SHP77 (cell line): ENCODE data around the gene BCL11B.

Source experiments
- DNase-seq, 2 experiments: peaks; one replicate each; lab custom pipeline; 2025; lab: John Stamatoyannopoulos, UW

The BCL11B gene

DNA sequence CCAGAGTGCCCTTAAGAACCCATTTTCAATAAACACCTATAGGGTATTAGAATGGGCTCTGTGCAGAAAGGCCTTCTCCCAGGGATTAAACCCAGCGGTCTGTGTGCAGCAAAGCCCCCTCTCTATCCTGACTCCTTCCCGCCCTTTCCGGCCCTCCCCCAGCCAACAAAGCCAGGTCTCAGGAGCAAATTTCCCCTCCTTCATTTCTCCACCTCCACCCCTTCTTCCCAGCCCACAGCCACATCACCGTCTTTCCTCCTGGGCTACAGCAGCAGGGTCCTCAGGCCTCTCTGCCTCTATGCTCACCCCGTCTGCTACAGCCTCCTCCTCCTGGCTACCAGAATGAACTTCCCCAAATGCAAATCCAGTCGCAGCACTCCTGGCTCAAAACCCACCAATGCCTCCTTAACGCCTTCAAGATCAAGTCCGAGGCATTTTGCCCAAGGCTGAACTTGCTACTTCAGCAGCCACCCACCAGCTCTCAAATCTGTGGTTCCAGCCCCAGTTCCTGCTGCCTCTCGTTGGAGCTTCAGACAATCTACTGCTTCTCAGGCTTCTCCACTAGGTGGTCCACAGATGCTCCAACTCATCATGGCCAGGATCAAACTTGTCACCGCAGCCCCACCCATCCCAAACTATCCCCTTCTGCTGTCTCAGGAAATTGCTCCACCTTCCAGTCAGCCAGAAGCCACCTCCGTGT, 134.8 kb downstream of the BCL11B start:
- no peak for DNase-seq

DNA sequence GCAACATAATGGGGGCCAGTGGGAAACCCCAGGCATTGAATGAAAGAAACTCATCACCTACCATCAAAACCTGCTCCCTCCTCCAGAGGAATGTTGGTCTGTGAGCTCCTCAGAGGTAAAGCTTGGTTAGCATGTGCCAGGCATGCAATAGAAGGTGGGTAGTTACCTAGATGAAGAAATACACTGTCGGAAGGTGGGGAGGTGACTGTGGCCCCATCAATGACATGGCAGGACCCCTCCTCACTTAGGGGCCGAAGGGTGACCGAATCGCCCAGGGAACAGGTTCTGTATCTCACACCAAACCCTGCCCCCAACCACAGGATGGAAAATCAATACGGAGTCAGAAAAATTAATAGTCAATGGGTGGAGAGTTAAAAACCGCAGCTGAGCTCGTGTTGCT, 135.6 kb downstream of the BCL11B start:
- DNase-seq = no peak

DNA sequence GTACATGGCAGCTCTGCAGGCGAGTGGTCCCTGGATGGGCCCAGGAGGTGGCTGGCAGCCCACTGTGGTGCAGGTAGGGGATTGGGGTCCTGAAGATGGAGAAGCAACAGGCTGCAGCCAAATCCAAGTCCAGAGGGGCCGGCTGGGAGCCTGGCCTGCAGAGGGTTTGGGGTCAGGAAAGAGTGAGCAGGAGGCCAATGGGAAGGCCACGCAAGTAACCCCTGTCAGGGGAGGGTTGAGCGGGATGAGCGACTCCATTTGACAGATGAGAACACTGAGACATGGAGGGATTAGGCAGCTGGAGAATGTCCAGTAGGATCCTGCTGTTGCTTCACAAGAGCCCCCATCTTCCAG, 136.0 kb downstream of the BCL11B start:
- DNase-seq = no peak

DNA sequence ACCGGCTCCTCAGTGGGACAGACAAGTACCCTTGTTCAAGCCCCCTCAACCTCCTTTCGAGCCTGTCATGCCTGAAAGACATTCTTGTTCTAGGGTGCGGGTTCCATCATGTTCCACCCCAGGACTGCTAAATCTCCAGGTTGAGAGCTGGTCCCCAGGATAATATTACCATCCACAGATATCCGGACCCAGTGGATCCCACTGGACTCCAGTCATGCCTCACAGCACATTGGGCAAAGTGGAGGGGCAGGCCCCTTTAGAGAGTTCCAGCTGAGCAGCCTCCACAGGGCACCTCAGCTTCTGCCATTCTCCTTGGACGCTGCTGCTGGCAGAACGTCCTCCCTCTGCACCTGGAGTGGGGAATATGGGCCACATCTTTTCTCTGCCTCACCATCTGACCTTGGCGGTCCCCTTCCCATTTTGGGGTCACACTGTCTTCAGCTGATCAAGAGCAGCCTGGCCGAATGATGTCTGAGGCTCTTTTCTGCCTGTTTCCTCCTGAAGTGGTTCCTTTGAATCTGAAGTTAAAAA, 137.4 kb downstream of the BCL11B start:
- DNase-seq = no peak

DNA sequence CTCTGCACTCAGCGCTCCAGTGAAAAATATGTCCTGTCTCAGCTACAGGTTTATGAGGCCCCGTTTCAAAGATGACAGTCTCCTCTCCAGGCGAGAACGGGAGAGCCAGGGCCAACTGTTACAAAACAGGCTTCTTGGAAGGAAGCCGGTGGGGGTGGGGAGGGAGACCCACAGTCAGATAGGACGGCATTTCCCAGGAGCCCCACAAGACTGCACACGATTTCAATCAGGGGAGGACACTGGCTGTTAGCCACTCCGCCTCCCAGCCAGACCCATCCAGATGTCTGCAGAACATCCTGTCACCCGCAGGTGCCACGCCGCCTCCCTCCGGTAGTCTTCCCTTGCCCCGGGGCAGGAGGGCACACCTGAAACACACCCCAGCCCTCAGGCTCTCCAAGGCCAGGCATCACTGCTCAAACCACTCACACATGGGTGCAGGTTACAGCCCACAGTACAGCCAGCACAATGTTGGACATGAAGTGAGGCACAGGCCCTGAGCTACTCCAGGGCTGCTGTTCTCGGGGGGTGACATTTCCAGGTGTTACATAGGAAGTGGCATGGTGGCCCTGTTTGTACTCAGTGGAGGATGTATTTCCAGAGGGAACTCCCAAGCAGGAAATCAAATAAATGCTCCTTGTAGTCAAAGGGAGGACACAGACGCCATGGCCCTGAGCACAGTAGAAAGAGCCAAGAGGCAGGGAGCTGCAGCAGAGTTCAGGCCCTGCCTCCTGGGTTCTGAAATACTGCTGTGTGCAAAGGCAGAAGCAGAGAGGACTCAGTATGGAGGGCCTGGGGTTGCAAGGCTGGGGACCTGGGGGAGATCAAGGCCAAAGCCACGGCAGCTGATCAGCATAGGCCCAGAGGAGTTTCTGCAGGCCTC, 138.1 kb downstream of the BCL11B start:
- DNase-seq = no peak

DNA sequence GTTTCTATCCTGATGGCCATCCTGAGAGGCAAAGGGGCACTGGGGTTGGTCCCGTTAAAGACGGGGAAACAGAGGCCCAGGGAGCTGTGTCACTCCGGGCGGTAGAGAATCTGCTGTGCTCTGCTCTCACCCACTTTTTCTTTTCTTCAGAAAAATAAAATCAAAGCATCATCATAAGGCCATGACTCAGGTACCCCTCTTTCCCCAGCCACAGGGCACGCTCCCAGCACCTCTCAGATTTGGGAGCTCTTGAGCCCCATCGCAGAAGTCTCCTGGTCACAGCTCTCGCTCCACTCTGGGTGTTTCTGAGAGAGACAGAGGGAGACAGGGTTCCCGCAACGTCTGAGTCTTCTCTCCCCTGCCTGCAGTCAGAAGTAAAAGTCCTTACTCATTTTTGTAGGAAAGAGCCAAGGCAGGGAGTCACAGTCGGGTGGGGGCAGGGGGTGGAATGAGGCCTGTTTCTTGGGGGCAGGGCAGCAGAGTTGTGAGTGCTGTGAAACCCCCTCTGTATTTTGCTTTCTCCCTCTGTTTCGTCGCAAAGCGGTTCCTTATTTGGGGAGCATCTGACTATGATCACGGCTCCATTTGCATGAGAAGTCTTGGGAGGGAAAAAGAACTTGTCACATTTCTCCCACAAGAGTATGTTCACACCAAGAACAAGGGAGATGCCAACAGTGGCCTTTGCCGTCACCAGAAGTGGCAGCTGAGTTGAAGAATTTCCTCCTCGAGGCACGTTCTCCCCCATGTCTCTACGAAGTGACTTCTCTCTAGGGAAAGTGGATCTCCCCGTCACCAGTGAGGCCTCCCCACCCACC, 139.0 kb downstream of the BCL11B start:
- DNase-seq = no peak

DNA sequence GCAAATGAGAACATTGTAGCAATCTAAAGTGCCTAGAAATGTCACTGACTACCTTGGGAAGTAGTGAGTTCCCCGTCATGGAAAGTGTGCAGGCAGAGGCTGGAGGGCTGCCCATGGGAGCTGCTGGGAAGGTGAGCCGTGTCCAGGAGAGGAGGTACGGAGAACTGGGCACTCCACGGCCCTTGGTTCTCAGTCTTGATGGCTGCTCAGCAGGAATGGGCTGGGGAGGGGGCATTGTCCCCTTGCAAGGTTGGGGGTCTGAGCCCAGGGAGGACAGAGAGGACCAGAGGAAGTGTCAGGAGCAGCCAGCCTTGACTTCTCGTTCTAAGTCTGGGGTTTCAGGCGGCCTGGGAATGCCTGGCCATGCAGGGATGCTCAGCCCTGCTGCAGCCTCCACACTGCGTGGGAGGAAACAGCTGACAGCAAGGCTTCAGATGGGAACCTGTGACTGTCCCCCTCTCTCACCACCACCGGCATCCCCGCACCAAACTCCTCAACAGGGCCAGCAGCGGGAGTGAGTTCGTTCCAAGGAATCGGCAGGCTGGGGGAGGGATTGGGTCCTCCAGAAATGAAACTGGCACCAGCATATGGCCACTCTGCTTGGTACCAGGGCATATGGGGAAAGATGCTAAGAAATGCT, 140.2 kb downstream of the BCL11B start:
- DNase-seq = no peak

DNA sequence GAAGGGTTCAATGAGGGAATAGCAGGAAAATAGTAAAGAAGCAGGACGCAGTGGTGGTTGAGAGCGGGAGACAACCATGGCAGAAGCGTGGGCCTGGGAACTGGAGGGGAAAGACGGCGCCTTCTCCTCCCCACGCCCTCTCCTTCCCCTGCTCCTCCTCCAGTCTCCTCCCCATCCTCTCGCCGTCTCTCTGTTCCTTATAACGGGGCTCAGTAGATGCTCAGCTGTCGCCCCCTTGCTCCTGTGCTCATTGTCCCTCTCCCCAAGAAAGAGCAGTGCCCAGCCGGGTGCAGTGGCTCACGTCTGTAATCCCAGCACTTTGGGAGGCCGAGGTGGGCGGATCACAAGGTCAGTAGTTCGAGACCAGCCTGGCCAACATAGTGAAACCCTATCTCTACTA, 142.0 kb downstream of the BCL11B start:
- no peak for DNase-seq

DNA sequence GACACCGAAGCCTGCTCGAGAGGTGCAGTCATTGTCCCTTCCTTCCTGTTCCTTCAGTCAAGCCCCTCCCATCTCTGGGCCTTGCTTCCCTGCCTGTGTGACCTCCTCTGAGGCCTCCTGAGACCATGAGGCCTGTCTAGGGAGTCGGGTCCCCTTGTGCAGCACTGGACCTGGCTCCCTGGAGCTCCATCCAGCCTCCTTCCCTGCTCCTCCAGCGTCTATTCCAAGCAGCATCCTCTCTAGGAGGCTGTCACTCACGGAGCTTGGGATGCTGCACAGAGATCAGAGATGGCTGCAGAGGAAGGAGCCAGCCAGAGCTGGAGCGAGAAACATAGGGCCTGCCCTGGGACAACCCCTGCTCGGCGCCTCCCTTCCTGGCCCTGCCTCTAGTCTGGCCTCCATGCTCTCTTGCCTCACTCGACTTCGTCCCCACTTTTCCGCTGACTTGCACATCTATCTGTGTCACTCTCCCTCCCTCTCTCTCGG, 142.7 kb downstream of the BCL11B start:
- DNase-seq = no peak

DNA sequence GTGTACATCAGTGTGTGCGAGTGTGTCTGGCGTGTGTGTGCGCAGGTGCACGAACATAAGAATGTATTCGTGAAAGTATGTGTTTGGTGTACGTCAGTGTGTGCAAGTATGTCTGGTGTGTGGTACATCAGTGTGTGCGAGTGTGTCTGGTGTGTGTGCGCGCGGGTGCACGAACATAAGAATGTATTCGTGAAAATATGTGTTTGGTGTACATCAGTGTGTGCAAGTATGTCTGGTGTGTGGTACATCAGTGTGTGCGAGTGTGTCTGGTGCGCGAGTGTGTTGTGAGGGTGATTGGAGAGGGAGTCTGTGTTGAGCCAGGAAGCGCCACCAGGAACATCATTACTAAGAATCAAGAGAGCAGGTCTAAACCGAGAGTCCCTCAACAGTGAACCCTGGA, 143.8 kb downstream of the BCL11B start:
- DNase-seq = no peak

DNA sequence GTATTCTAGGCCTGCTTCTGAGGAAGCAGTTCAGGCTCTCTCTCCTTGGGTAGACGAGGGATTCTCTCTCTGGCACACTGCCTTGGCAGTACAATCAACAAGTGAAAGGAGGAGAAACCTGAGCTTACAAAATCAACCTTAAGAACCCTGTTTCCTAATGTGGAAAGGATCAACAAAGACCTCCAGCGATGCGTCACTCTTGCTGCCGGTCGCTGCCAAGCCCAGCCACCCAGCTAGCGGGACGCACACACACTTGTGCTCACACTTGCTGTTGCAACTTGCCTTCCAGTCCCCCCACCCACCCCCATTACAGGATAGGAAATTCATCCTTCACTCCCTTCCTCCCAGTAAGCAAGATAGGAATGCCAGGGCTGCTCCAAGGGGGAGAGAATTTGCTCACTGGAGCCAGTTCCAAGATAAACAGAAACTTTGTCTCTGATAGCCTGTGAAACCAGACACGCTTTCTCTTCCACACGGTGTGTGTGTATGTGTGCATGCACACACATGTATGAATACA, 144.3 kb downstream of the BCL11B start:
- no peak for DNase-seq

DNA sequence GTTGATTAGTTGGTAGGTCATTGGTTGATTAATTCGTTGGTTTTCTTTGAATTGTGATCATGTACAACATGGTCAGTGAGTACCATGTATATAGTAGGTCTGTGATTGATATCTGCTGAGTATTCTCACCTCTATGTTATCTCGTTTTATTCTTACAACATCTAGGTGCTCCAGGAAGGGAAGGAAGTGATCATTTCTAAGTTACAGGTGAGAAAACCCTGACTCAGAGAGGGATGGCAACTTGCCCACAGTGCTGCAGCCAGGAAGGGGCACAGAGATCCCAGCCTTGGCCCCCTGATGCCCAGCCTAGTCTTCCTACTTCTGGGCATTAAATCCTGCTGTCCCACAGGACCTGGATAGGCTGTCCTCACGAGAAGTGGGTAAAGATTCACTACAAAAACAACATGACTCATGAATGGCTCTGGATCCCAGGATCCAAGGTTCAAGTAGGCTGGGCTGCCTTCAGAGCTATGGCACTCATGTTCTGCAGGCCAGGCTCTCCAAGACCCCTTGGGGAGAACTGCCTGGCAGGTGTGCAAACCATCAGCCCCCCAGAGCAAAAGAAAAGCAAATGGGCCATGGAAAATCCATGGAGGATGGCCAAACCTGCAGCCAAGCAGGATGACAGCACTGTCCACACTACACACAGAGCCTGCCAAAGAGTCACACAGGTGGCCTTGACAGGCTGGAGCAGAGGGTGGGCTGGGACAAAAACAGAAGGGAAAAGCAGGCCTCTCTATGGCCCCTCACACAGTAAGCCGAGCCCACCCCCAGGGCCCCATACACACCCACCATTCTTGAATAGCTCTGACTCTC, 146.2 kb downstream of the BCL11B start:
- no peak for DNase-seq

DNA sequence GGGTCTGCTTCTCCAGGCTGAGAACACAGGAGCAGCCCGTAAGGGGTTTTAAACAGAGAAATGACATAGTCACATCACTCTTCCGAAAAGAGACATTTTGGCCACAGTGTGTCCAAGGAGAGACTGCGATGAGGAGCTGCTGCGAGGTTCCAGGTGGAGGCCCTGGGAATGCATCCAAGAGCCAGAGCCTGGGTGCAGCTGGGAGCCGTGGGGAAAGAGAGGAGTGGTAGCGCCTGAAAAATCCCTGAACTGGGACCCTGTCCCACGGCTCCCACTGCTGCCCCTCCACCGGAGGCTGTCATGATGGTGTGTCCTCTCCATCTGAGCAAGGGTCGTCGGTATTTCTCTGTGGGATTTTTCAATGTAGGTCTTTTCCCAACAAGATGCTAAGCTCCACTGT, 146.9 kb downstream of the BCL11B start:
- no peak for DNase-seq

DNA sequence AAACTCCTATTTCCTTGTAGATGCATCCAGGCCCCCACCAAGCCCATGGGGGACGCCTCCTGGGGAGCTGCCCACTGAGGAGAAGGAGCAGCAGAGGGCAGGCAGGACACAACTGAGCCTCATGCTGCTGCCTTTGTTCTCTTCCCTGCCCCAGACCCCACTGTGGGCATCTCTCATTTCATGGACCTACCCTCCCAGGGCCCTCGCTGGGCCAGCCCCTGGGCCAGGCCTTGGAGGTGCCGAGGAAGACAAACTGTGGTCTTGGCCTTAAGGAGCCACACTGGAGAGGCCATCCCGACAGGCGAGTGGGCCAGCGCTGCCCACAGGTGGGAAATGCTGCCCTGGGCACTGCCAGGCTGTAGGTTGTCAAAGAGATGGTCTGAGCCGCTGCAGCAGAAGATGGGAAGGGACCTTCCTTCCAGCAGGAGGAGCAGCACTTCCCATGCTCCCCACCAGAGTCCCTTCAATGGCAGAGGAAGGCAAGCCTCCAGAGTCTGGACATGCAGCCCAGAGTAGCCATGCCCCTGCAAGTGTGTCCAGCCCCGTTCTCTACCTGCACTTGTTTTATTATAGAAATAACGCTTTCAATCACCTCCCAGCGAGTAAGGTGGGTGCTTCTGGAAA, 147.4 kb downstream of the BCL11B start:
- no peak for DNase-seq

DNA sequence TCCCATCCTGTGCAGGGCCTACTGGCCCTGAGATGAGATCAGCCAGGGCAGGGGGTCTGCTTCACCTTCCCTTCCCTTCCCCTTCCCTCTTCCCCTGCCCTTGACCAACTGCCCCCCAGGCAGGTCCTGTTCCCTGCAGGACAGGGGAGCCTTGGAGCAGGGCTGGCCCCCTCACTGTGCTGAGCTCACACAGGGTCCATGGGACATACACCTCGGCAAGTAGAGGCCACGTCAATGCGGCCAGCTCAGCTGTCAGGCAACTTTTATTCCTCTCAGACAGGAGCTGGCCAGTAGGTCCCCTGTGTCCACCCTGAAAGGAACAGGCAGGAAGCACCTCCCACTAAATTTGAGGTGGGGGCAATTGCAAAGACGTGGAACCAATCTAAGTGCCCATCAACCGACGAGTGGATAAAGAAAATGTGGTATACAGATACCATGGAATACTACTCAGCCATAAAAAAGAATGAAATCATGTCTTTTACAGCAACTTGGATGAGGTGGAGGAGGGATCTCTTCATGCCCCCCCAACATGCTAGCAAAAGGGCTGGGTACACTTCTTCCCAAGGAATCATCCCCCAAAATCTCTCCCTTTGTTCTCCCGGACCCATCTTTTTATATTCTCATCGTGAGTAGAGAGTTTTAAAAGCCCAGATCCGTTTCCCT, 148.7 kb downstream of the BCL11B start:
- no peak for DNase-seq

DNA sequence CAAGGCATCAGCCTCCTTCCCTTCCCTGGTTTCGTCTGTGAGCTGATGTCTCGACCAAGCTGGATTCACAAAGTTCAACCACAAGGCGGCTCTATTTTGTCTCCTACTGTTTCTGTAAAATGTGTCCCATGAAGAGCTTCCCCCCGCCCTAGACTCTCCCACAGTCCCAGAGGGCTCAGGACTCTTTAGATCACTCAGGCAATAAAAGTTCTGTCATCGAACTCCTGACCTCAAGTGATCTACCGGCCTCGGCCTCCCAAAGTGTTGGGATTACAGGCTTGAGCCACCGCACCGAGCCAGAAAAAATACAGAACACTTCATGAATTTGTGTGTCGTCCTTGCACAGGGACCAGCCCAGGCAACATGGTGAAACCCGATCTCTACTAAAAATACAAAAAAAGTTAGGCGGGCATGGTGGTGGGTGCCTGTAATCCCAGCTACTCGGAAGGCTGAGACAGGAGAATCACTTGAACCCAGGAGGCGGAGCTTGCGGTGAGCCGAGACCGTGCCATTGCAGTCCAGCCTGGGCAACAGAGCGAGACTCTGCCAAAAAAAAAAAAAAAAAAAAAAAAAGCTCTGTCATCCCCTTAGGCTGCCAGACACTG, 149.4 kb downstream of the BCL11B start:
- no peak for DNase-seq

DNA sequence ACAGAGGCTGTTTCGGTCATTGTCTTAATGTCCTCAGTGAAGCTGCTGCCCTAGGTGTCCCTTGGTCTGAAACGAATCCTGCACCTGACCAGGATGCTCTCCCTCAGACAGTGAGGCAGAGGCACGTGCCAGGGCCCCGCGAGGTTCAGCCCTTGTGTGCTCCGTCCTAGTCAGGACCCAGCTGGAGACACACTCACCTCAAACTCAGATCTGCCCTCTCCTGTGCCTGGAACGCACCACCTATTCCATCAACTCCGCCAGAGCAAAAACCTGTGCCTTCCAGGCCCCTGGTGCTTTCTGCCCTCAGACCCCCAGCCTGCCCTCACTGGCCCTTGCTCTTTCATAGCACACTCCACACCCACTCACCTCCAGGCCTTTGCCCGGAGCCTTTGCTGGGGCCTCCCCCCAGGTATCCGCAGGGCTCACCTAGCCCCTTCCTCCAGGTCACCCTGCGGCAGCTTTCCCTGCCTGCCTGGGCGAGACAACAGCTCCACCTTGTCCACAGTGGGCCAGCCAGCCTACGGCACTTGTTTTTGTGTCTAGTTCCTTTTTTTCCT, 150.6 kb downstream of the BCL11B start:
- DNase-seq = no peak

DNA sequence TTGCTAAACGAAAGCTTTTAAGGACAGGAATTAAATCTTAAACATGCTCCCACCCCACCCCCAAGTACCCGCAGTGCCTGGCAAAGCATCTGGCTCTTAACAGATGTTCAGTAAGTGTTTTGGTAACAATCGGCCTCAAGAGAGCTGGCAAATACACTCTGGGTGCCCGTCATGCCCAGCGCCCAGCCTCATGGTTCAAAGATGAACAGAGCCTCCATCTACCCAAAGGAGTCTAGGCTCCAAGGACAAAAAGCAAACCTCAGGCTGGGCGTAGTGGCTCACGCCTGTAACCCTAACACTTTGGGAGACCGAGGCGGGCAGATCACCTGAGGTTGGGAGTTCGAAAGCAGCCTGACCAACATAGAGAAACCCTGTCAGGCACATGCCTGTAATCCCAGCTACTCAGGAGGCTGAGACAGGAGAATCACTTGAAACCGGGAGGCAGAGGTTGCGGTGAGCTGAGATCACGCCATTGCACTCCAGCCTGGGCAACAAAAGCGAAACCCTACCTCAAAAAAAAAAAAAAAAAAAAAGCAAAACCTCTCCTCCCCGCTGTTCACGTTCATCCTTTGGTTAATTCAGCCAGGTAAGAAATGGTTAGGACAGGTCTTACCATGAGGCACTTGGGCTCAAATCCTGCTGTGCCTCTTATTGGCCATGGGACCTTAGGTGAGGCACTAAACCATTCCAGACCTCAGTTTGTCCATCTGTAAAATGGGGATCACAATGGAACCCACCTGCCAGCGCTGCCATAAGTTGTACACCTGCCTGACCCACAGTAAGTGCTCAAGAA, 151.3 kb downstream of the BCL11B start:
- DNase-seq = no peak
